Activated naive CD4-positive, alpha-beta T cell treated with Interleukin-2 at 50 U/mL for 16 hours (primary cell): ENCODE measurements around the gene ASXL3.

Experiments used
- DNase-seq: peaks from one replicate; pipeline ENCODE4 v3.0.0-alpha.2; 2020

ASXL3 gene

GRCh38 chr18:33584548-33585430, 6.8 kb downstream of the ASXL3 start:
- no peak for DNase-seq

DNA sequence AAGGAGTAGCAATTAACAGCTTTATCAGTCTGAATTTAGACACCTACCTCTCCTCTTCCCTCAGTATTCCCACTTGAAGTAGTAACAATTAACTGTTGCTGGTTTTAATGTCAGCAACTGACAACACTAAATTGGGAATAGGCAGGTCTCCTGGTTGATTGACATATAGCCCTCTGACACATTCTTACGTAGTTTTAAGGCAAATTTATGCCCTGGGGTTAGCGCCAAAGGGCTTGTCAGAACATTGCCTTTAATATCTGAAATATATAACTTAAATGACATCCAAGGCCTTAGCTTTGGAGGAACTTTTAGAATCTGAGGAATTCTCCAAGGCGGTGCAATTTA, 7.4 kb downstream of the ASXL3 start:
- no peak for DNase-seq

DNA sequence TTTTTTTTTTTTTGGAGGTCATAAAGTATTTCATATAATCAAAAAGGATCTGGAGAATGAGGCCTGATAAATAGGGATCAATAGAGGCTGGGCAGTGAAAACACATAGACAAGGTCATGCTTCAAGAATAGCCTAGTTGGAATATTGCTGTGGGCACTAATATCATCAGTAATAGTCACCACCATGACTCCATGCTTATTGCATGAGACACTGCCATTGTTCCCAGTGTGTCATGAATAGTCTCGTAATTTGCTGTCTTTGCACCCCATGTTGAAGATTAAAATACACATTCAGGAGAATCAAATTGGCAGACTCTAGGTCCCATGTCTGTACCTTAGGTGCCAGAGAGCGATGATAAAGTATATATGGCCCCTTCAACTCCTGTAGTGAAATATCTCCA, 10.3 kb downstream of the ASXL3 start:
- DNase-seq = no peak

GRCh38 chr18:33593261-33593660, 15.2 kb downstream of the ASXL3 start:
- no peak for DNase-seq

DNA sequence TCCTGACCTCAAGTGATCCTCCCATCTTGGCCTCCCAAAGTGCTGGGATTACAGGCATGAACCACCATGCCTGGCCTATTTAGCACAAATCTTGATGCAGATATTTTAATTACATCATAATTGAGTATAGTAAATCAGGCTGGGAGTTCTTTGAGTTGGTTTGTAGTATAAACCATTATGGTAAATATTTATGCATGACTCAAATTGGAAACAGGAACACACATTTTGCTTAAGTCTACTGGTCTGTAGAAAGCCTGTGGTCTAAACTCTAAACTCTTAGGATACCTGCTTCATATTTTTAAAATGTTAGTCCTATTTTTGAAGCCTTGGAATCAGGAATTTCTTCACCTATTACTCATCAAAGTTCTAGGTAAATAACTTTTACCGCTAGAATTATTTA, 16.8 kb downstream of the ASXL3 start:
- no peak for DNase-seq

DNA sequence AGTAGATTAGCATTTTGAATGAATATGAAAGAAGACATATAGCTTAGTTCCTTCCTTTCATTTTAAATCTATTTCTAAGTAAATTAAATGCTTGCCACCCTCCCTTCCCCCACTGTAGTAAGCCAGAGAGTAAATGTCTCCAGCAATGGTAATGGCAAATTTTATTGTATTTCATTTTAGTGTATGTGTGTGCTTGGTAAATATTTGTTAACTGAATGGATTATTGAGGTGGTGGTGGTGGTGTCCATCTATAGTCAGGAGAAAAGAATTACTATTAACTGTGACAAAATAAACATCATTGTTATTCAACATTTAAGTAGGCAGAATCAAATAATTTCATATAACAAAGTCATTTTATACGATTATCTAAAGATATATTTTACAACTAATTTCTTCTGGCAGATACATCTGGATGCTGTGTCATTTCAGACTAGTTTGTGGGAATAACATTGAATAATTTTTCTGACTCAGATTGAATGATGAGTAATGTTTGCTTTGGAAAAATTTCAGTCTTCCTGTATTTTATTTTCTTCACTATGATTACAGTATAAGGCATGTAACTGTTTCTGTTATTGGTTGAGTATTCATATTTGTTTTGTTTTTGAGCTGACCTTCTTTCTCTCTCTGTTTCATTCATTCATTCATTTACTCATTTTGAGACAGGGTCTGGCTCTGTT, 18.3 kb downstream of the ASXL3 start:
- DNase-seq = no peak

DNA sequence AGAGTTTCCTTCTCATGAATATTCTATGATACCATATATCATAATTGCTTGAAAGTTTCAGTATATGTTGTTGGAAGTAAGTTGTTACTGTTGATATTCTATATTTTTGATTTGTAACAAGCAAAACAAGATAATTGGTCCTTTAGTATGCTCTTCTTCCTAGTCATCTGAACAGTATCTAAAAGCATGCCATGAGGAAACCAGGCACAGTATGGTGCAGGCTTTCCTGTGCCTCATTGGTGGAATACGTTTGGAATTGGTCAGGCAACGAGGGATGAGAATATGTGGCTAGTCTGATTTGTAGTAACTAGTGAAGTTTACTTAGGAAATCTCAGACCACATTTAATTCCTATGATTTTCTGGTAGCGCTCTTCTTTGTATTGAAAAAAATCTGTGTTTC, 22.8 kb downstream of the ASXL3 start:
- no peak for DNase-seq

DNA sequence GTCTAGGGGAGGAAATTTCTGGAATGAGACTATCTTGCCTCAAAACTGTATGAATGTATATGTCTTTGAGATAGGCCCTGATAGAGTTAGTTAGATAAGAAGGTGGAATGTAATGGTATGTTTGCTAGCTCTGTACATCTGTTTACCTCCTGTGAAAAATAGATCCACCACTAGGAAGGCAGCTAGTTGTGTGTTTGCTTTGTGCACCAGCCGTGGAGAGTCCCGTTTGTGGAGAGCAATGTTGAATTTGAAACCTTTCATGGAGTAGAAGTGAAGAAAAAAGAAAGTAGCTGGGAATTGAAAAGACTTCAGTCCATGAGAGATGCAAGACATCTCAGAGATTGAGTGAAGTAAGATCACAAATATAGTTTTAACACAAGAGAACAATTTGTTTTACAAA, 25.4 kb downstream of the ASXL3 start:
- no peak for DNase-seq

DNA sequence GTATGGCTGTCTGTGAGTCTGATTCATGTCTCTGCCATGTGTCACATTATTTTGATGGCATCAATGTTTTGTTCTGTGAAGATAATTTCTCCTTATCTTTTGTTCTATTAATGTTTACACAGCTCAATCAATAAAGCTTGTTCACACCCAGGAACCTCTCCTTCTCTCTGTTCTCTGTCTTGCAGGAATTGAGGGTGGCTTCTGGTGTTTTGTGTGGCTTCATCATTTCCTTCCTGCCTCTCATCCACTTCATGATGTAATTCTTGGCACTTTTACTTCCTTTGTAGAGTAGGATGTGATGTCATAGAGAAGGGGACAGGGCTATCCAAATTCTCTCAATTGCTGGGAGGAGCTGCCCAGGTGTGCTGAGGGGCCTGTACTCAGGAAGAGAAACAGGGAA, 27.2 kb downstream of the ASXL3 start:
- DNase-seq = no peak

DNA sequence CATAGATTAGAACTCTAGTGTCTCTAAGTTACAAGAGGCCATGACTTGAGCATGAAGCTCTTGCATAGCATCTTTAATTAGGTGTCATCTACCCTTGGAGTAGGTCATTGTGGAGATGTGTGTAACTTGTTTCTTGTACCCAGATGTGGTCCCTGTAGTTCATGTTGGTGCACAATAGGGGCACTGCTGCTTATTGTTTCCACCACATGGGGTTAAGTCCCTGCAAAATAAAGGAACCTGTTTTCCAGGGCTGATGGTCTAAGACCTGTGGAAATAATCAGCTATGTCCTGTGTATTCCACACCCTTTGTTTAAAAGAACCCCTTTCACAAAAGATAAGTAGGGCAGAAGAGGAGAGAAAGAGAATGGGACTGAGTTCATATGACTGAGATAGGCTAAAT, 28.6 kb downstream of the ASXL3 start:
- no peak for DNase-seq

DNA sequence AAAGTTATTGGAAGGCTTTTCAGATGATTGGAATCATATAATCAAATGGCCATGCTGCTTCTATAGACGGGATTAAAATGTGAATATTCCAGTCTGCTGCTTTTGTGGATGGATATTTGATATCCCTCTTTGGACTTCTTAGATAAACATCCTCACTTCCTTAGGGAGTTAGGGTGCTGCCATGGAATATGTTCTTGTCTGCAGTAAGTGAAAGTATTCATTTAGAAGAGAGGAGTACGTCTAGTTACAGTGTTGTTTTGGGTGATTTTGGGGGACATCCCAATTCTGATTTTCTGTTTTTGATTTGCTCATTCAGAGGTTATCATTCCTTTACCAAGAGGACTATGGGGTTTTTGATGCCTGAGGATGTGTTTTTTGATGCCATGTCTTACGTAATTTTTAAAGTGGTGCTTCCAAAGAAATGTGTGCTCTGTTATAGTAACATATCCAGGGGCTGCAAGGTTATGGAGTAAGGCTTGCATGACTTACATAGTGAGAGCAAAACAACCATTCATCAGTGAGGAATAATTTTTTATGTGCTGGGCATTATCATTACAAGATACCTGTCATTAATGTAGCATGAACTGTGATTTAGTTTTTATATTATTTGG, 33.6 kb downstream of the ASXL3 start:
- no peak for DNase-seq

- DNase-seq = no peak
Measured at GRCh38 chr18:33612632-33613031, 34.6 kb downstream of the ASXL3 start.

- no peak for DNase-seq
Measured at GRCh38 chr18:33616556-33616955, 38.5 kb downstream of the ASXL3 start.

DNA sequence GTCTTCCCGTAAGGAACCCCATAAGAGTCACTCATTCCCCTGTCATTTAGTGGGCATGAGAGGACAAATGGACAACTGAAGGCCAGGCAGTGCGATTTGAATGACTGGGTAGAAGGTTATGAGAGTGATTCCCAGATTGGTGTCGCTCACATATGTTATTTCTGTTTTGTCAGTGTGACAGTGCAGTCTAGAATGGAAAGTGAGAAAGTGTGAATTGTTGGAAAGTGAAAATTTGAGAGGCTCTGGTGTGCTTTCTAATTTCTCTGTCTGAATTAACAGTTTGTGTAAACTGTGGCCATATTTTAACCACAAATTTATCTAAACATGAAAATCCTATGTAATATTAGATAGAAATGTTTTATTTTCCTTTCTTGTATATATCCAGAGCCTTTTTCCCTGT, 49.1 kb downstream of the ASXL3 start:
- no peak for DNase-seq

DNA sequence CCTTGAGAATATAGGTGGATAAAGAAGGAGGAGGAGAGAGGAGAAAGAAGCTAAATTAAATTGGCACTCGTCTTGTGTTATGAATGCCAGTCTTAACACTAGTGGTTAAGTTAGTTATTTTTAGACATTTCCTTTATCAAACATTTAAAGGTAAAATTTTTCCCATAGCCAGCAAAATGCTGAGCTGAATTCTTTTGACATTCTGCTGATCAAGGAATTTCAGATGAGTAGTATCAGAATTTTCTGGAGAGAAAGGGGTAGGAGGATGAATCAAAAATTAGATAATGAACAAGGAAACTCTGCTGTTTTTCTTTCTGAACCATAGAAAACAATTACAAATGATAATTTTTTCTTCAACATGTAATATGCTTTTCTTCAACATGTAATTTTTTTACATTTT, 52.5 kb downstream of the ASXL3 start:
- no peak for DNase-seq

GRCh38 chr18:33641141-33641540, 63.1 kb downstream of the ASXL3 start:
- DNase-seq = no peak

DNA sequence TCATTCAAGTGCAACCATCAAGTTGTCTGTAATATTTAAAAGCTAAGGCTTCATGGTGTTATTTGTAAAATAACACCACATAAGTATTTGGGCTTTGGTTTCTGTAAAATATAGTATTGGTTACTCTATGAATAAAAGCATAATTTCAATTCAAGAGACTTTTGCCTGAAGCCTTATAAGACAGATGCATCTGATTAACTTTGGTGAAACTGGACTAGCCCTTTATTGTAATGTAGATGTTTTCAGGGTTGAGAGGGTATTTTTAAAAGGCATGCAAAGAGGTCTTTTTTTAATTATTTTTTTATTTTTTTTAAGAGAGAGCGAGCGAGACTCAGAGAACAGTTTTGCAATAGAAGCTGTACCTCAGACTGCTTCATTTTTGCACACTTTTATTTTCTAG, 66.5 kb downstream of the ASXL3 start:
- DNase-seq = no peak

DNA sequence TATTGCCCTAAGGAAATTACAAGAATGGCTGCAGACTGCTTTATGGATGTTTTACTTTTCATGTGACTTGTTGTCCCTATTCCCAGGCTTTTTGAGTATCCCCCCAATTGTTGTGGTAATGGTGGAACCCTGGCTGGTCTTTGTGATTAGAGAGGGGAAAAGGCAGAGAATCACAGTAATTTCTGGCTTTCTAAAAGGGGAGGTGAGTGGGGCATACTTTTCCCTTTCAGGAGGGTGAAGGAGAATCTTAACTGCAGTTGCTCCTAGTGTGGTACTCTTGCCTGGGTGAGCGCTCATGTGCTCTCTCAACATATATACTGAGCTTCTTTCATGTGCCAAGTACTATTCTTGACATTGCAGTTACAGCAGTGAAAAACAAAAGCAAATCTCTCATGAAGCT, 69.3 kb downstream of the ASXL3 start:
- no peak for DNase-seq

- no peak for DNase-seq
Measured at GRCh38 chr18:33652635-33653034, 74.6 kb downstream of the ASXL3 start.

GRCh38 chr18:33653231-33653630, 75.2 kb downstream of the ASXL3 start:
- no peak for DNase-seq

DNA sequence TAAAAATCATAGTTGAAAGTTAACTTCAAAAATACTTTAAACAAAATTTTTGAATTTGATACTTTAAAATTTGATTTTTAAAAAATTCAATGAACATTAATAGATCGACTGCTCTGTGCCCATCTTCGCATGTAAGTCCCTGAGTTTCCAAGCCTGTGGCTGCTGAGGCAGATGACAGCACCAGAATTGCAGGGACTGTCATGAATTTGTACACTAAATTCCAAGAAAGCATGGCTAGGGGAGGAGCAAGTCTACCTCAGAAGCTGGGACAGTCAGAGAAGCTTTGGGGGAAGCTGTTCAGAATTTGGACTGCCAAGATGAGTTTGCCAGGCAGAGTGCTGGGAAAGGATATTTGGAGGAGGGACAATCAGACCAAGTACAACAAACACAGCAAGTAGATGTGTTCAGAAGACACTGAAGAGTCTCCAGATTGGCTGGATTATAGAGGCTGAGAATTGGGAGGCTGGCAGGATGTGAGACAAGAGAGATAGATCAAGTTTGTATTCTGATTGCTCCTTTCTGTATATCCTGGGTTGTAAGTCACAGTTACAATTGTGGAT, 79.0 kb downstream of the ASXL3 start:
- DNase-seq = no peak

DNA sequence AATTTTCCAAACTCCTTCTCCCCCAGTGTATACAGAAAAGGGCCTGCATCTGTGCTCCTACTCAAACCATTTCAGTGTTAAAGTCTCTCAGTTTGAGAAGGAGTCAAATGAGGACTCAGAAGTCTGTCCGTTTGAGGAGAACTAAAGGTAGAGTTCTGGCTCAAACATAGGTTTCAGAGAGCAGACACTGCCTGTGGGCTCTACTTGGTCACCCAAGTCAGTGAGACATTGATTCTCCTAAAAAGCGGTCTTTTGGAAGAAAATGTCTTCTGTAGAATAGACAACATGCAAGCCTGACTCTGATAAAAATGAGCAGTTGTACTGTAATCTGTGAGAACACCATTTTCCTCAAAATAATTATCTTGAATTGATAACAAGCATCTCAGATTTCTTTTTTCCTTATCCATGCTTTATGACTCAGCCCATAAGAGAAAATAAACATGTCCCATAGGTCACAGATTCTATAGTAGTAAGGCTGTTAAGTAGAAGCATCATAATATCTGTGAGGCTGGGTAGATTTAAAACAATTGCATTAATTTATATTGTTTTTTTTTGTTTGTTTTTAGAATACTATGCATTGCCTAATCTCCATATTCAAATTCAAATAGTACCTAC, 82.8 kb downstream of the ASXL3 start:
- DNase-seq = no peak

- DNase-seq = no peak
Measured at GRCh38 chr18:33664241-33664874, 86.3 kb downstream of the ASXL3 start.
